GM12865 (cell line): Measurements from ENCODE around the gene MS4A4A.
"Not testable (repeated sequence)": the region's sequence is repeated elsewhere in the genome, so short reads cannot be mapped to it uniquely, and the experiment has no call there.

Experiments used
- DNase-seq: peaks from one replicate; pipeline ENCODE4 v3.0.0; 2010; ENCODE audit warnings: low read depth
- H3K4me3 ChIP-seq: 2 replicates; pipeline ENCODE4 v1.5.1; 2011; ENCODE audit warnings: mild to moderate bottlenecking, low read depth, low read length, control low read depth
- TF ChIP-seq, protein P1 (sequence below): IDR thresholded peaks from 2 replicates; pipeline ENCODE4 v1.5.1; 2011; ENCODE audit warnings: low read length, control low read depth, low read depth, inconsistent platforms; ENCODE audit not compliant: insufficient read depth; ENCODE audit errors: missing control alignments

MS4A4A gene

DNA sequence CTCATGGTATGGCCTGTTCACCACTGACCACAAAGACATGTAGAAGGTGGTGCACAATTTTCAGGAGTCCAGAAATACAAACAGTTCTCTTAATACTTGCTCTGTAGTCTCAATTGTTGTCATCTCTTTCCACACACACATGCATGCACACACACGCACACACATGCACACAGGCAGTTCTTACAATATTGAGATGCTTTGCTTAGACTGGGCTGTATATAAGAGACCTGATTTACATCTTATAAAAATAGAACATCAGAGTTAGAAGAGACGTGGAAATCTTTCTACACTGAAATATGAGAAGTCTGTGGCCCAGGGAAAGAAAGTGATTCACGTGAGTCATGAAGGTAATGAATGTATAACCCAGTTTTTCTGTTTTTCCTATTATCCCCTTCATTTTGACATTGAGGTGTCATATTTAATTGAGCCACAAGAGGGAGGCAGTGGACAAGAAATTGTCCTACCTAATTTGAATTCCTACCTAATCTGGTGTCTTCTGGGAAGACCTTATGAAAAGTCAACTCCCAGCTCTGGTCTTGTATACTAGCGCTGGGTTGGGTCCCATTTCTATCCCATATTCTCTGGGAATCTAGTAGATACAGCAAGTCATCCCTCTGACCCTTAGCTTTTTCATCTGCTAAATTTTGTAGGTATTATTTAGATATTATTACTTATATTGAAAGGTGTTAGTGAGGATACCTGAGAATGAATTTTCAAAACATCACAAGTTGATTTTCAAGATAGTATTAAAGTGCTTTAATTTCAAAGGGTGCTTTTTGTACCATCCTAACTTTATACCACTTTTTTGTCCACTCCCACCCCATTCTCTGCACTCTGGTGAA is 14.9 kb upstream of the MS4A4A start:
- peak; percentile 54 for DNase-seq
- H3K4me3 ChIP-seq, result no peak overlapping the region
- TF ChIP-seq, protein P1, sequence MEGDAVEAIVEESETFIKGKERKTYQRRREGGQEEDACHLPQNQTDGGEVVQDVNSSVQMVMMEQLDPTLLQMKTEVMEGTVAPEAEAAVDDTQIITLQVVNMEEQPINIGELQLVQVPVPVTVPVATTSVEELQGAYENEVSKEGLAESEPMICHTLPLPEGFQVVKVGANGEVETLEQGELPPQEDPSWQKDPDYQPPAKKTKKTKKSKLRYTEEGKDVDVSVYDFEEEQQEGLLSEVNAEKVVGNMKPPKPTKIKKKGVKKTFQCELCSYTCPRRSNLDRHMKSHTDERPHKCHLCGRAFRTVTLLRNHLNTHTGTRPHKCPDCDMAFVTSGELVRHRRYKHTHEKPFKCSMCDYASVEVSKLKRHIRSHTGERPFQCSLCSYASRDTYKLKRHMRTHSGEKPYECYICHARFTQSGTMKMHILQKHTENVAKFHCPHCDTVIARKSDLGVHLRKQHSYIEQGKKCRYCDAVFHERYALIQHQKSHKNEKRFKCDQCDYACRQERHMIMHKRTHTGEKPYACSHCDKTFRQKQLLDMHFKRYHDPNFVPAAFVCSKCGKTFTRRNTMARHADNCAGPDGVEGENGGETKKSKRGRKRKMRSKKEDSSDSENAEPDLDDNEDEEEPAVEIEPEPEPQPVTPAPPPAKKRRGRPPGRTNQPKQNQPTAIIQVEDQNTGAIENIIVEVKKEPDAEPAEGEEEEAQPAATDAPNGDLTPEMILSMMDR, result peak; percentile 58

DNA sequence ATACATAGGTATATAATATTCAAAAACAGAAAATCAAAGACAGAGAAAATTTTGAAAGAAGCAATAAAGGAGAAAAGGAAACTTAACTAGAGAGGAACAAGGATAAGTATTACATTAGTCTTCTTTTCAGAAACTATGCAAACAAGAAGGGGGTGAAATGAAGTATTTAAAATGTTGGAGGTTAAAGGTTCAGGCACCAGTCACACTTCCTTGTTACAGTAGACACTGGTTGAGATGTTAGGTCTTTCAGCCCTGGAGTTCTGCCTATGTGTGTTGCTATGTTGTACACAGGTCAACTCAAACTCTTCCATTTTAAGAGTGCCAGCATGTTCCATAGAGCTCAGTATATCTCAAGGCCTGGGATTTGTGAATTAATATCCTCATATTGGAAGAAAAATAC is 6.0 kb upstream of the MS4A4A start:
- DNase-seq, result no peak
- TF ChIP-seq, protein P1, result no peak
- H3K4me3 ChIP-seq, result no peak overlapping the region

- no peak for DNase-seq
- H3K4me3 ChIP-seq, result no peak overlapping the region
- TF ChIP-seq, protein P1, result no peak
Observed at GRCh38 chr11:60281485-60281884, 1.0 kb downstream of the MS4A4A start.

GRCh38 chr11:60282286-60282685 is 1.8 kb downstream of the MS4A4A start:
- TF ChIP-seq, protein P1, result no peak
- H3K4me3 ChIP-seq, result no peak overlapping the region
- DNase-seq, result no peak

DNA sequence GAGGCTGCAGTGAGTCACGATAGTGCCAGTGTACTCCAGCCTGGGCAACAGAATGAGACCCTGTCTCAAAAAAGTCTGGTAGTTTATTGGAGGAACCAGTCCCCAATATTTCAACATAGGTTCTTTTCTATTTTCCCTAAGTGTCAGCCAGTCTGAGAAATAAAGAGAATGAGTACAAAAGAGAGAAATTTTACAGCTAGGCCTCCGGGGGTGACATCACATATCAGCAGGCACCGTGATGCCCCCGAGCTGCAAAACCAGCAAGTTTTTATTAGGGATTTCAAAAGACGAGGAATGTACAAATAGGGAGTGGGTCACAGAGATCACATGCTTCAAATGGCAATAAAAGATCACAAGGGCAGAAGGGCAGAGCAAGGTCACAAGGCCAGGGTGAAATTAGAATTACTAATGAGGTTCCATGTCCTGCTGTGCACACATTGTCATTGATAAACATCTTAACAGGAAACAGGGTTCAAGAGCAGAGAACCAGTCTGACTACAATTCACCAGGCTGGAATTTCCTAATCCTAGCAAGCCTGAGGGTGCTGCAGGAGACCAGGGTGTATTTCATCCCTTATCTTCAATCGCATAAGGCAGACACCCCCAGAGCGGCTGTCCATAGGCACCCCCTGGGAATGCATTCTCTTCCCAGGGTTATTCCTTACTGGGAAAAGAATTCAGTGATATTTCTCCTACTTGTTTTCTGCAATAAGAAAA is 5.1 kb downstream of the MS4A4A start:
- not testable (repeated sequence) for DNase-seq, H3K4me3 ChIP-seq

- TF ChIP-seq, protein P1, result no peak
- DNase-seq, result no peak
- H3K4me3 ChIP-seq, result no peak overlapping the region
Observed at GRCh38 chr11:60288531-60288930, 8.1 kb downstream of the MS4A4A start.

- no peak overlapping the region for H3K4me3 ChIP-seq
- TF ChIP-seq, protein P1, result no peak
- DNase-seq, result no peak
Observed at GRCh38 chr11:60292145-60292544, 11.7 kb downstream of the MS4A4A start.
